GM21526 (cell line): ENCODE measurements around the gene GNLY.

Experiments
- ATAC-seq: cut with Tn5 transposase; IDR thresholded peaks from one replicate; pipeline ENCODE4 v1.9.1; 2021; ENCODE audit warnings: moderate library complexity; ENCODE audit not compliant: unreplicated experiment, low FRiP score

Gene GNLY

GRCh38 chr2:85741211-85741832, 47.2 kb downstream of the GNLY start:
- ATAC-seq, result no peak

GRCh38 chr2:85741833-85742455, 47.8 kb downstream of the GNLY start:
- no peak for ATAC-seq

GRCh38 chr2:85743304-85743978, 49.3 kb downstream of the GNLY start:
- ATAC-seq, result no peak

GRCh38 chr2:85744055-85744454, 49.9 kb downstream of the GNLY start:
- no peak for ATAC-seq

- no peak for ATAC-seq
These were observed 50.8 kb downstream of the GNLY start for GRCh38 chr2:85744741-85745601.

- no peak for ATAC-seq
These were observed 51.5 kb downstream of the GNLY start for GRCh38 chr2:85745619-85746018.

GRCh38 chr2:85746321-85747004, 52.3 kb downstream of the GNLY start:
- ATAC-seq, result no peak

GRCh38 chr2:85747441-85747840, 53.3 kb downstream of the GNLY start:
- ATAC-seq, result no peak

- ATAC-seq, result peak; percentile 77
These were observed 54.0 kb downstream of the GNLY start for GRCh38 chr2:85748039-85748734.
